Karpas-422 (cell line): Measurements from ENCODE around the gene SNTG2. TPM values are rescaled to one million over a fixed set of nuclear protein-coding genes. Genes with fewer than 3 reads are reported as not detected.
A peak's percentile ranks its signal among the peaks of the same experiment; 100 is the strongest.

Experiments used
- DNase-seq: peaks from one replicate; pipeline ENCODE4 v3.0.0-alpha.2; 2015
- H2AFZ ChIP-seq: fragments of 200-600 bp; sonication (generic); 2 replicates; pipeline ENCODE4 v1.6.1; 2014; ENCODE audit warnings: antibody characterized with exemption, low read length, mixed read lengths
- H3K27ac ChIP-seq: fragments of 200-600 bp; sonication (generic); 2 replicates; pipeline ENCODE4 v1.5.1; 2014; ENCODE audit warnings: mild to moderate bottlenecking, low read length, moderate library complexity
- H3K27me3 ChIP-seq: fragments of 200-600 bp; sonication (generic); 2 replicates; pipeline ENCODE4 v1.6.1; 2014; ENCODE audit warnings: low read length, mixed read lengths
- H3K36me3 ChIP-seq: fragments of 200-600 bp; sonication (generic); 2 replicates; pipeline ENCODE4 v1.6.1; 2014; ENCODE audit warnings: low read length, mixed read lengths; ENCODE audit not compliant: insufficient read depth
- H3K4me1 ChIP-seq: fragments of 200-600 bp; sonication (generic); 2 replicates; pipeline ENCODE4 v1.6.1; 2014; ENCODE audit warnings: mild to moderate bottlenecking, low read length, mixed read lengths
- H3K4me2 ChIP-seq: fragments of 200-600 bp; sonication (generic); 2 replicates; pipeline ENCODE4 v1.6.1; 2014; ENCODE audit warnings: low read length, low read depth, mild to moderate bottlenecking; ENCODE audit not compliant: poor library complexity, severe bottlenecking
- H3K4me3 ChIP-seq: fragments of 200-600 bp; sonication (generic); 2 replicates; pipeline ENCODE4 v1.5.1; 2014; ENCODE audit warnings: mild to moderate bottlenecking, antibody characterized with exemption, low read length, mixed read lengths
- H3K79me2 ChIP-seq: fragments of 200-600 bp; sonication (generic); 2 replicates; pipeline ENCODE4 v1.6.1; 2014; ENCODE audit warnings: mild to moderate bottlenecking, low read length, mixed read lengths
- H3K9ac ChIP-seq: fragments of 200-600 bp; sonication (generic); 2 replicates; pipeline ENCODE4 v1.6.0; 2014; ENCODE audit warnings: low read length
- H3K9me2 ChIP-seq: fragments of 200-600 bp; sonication (generic), shearing (Covaris generic); replicated peaks from 2 replicates; pipeline ENCODE4 v1.6.0; 2014; ENCODE audit warnings: mild to moderate bottlenecking, low read length, moderate library complexity; ENCODE audit not compliant: insufficient read depth
- H3K9me3 ChIP-seq: fragments of 300-700, 200-600 bp; sonication (generic); 2 replicates; pipeline ENCODE4 v1.6.1; 2014; ENCODE audit warnings: low read length, mixed read lengths
- H4K20me1 ChIP-seq: fragments of 200-600 bp; sonication (generic); 2 replicates; pipeline ENCODE4 v1.6.1; 2014; ENCODE audit warnings: mild to moderate bottlenecking, antibody characterized with exemption, low read length, low read depth; ENCODE audit not compliant: insufficient read depth
- total RNA-seq: library from RNA; depleted of rRNA; stranded (reverse); fragments of >200 nt; shearing (Covaris generic); gene quantifications from 2 replicates; pipeline ENCODE4 v1.2.3, GENCODE V29; 2014; ENCODE audit warnings: low replicate concordance

Gene SNTG2
- total RNA-seq, 1 experiment from 2014 or later, result not detected

DNA sequence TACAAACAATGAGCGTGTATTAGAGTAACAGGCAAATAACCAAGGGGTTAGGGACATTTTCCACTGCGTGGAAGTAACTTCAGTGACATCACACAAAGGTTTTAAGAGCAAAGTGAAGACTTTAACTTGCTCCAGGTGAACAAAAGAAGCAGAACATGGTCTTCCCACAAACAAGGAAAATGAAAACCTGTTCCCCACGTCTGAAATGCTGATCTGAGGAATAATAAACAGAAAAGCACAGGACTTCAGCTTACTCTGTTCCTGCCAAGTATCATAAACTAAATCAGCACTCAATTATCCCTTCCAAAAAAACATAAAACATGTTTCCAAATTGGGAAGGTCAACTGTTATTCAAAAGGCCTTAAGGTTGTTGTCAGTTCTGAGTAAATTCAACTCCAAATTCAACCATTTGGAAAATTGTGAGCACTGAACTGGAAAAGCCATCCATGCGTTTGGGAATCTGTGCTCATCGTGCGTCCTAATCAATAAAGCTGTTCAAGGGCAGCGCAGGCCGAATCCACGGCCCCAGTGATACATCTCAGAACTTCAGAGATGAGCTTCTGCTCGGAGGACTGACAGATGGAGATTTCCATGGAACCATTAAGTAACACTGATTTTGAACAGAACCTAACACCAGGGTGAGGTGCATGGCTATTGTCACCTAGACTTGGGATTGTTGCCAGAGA lies 7.7 kb upstream of the SNTG2 start:
- Histone ChIP-seq H3K9me3 (no peaks in the 10 kb centered on the region), H3K9me2 (no peaks in the 10 kb centered on the region), H3K4me1 (peaks cover 15% of the 10 kb centered on the region), H3K79me2 (no peaks in the 10 kb centered on the region), H3K27ac (no peak overlapping the region), H3K27me3 (no peaks in the 10 kb centered on the region), H3K4me3 (no peak overlapping the region), H4K20me1 (no peaks in the 10 kb centered on the region), H2AFZ (no peak overlapping the region), H3K36me3 (no peaks in the 10 kb centered on the region), H3K4me2 (no peak overlapping the region), H3K9ac (no peak overlapping the region)
- no peak for DNase-seq

DNA sequence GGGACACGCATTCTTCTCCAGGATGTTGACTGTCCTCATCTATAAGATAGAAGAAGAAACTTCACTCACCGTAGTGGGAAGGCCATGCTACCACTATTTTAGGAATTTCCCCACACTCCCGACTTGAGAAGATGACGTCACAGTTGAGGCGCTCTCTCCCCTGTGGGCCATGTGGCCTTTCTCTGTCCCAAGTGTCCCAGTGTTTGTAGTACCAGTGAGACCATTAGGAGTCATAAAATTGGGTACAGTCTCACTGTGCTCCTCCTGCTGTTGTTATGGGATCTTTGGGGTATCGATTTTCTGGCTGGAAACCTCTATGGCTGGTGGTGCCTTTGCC lies 7.2 kb upstream of the SNTG2 start:
- Histone ChIP-seq H3K4me1 (peaks cover 15% of the 10 kb centered on the region), H3K9ac (no peak overlapping the region), H3K4me3 (no peak overlapping the region), H3K36me3 (no peaks in the 10 kb centered on the region), H2AFZ (no peak overlapping the region), H3K79me2 (no peaks in the 10 kb centered on the region), H3K4me2 (no peak overlapping the region), H3K9me2 (no peaks in the 10 kb centered on the region), H3K27ac (no peak overlapping the region), H4K20me1 (no peaks in the 10 kb centered on the region), H3K27me3 (no peaks in the 10 kb centered on the region), H3K9me3 (no peaks in the 10 kb centered on the region)
- DNase-seq, result no peak

- DNase-seq, result peak; percentile 53
- Histone ChIP-seq H3K9me3 (no peaks in the 10 kb centered on the region), H3K9ac (no peak overlapping the region), H3K79me2 (no peaks in the 10 kb centered on the region), H3K4me2 (no peak overlapping the region), H3K4me1 (peaks cover 15% of the 10 kb centered on the region), H2AFZ (no peak overlapping the region), H3K4me3 (no peak overlapping the region), H3K36me3 (no peaks in the 10 kb centered on the region), H3K9me2 (no peaks in the 10 kb centered on the region), H3K27ac (no peak overlapping the region), H4K20me1 (no peaks in the 10 kb centered on the region), H3K27me3 (no peaks in the 10 kb centered on the region)
Measured at GRCh38 chr2:943821-944220, 6.8 kb upstream of the SNTG2 start.

DNA sequence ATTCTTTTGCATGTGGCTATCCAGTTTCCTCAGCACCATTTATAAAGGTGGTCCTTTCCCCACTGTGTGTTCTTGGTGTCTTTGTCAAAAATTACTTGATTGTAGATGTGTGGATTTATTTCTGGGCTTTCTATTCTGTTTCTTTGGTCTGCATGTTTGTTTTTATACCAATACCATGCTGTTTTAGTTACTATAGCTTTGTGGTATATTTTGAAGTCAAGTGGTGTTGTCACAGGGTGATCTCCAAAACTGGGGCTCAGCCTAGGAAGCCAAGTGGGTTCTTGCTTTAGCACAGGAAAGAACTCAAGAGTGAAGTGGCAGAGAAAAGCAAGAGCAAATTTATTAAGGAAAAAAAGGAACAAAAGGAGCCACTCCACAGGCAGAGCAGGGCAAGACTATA lies 6.0 kb upstream of the SNTG2 start:
- H3K27ac ChIP-seq, result no peak overlapping the region

DNA sequence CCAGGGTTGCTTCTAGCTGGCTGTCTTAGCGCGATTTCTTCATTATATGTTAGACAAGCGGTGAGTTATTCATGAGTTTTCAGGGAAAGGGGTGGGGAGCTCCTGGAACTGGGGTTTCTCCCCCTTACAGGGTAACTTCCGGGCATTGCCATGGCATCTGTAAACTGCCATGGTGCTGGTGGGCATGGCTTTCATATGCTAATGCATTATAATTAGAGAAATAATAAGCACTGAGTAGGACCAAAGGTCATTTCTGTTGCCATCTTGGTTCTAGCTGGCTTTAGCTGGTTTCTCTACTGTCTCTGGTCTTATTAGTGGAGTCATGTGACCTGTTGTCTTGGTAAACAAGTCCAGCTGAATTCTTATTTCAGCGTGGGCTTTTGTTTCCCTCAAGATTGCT lies 5.5 kb upstream of the SNTG2 start:
- Histone ChIP-seq H3K9me2 (no peaks in the 10 kb centered on the region), H3K36me3 (no peaks in the 10 kb centered on the region), H2AFZ (no peak overlapping the region), H3K27ac (no peak overlapping the region), H3K4me2 (no peak overlapping the region), H3K9me3 (no peaks in the 10 kb centered on the region), H3K4me3 (no peak overlapping the region), H3K4me1 (peaks cover 15% of the 10 kb centered on the region), H4K20me1 (no peaks in the 10 kb centered on the region), H3K79me2 (no peaks in the 10 kb centered on the region), H3K27me3 (no peaks in the 10 kb centered on the region), H3K9ac (no peak overlapping the region)
- no peak for DNase-seq

More for the DNA sequence above, 6.0 kb upstream of the SNTG2 start:
- Histone ChIP-seq H3K4me2 (no peak overlapping the region), H3K9me3 (no peaks in the 10 kb centered on the region), H3K36me3 (no peaks in the 10 kb centered on the region), H4K20me1 (no peaks in the 10 kb centered on the region), H3K79me2 (no peaks in the 10 kb centered on the region), H2AFZ (no peak overlapping the region), H3K27me3 (no peaks in the 10 kb centered on the region), H3K4me1 (peaks cover 15% of the 10 kb centered on the region), H3K9ac (no peak overlapping the region), H3K9me2 (no peaks in the 10 kb centered on the region), H3K4me3 (no peak overlapping the region)
- no peak for DNase-seq

- DNase-seq, result no peak
- no peaks in the 10 kb centered on the region for H3K9me2 ChIP-seq
- H3K27me3 ChIP-seq, result no peaks in the 10 kb centered on the region
- H3K4me1 ChIP-seq, result peaks cover 15% of the 10 kb centered on the region
- H3K4me3 ChIP-seq, result peak overlapping the region; percentile 22; the same call in 1 of the 2 replicates
- no peaks in the 10 kb centered on the region for H3K79me2 ChIP-seq
- H2AFZ ChIP-seq, result peak overlapping the region; percentile 14; the same call in 1 of the 2 replicates
- no peak overlapping the region for H3K27ac ChIP-seq
- peak overlapping the region; percentile 42 for H3K4me2 ChIP-seq
- H3K36me3 ChIP-seq, result no peaks in the 10 kb centered on the region
- no peaks in the 10 kb centered on the region for H3K9me3 ChIP-seq
- peak overlapping the region; percentile 34; the same call in 1 of the 2 replicates for H3K9ac ChIP-seq
- H4K20me1 ChIP-seq, result no peaks in the 10 kb centered on the region
Measured at GRCh38 chr2:946073-946948, 4.3 kb upstream of the SNTG2 start.

DNA sequence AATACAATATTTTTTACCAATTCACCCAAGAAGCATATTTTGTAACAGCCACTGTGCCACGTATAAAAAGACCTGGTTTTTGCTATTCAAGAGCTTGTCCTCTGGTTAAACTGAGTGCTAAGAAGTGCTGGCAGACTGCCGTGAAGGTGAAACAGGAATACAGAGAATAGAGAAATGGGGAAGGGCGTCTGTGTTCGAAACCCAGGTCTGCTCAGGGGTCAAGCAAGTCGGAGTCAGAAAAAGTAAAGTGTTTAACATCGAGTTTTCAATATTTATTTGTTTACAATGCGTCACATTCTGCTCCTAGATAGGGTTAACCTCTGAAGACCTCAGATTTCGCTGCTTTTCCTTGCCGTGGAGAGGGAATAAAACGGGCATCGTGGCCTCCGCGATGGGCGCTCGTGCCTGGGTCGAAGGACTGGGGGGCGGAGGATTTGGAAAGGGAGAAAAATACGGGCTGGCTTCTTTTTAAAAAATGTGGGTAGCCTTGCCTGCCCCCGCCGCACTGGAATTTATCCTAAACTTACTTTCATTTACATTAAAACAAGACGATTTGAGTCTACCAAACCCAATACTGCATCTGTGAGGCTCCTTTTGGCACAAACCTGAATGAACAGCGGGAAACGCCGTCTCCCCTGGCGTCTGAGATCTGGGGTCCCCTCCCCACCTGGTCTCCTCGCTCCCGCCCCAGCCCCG lies 1.1 kb upstream of the SNTG2 start:
- Histone ChIP-seq H3K4me3 (no peak overlapping the region), H3K36me3 (no peaks in the 10 kb centered on the region), H2AFZ (no peak overlapping the region), H3K9ac (no peak overlapping the region), H3K4me2 (no peak overlapping the region), H3K9me2 (no peaks in the 10 kb centered on the region), H3K9me3 (no peaks in the 10 kb centered on the region), H3K4me1 (peaks cover 13% of the 10 kb centered on the region), H3K27me3 (no peaks in the 10 kb centered on the region), H3K27ac (no peak overlapping the region), H4K20me1 (no peaks in the 10 kb centered on the region), H3K79me2 (no peaks in the 10 kb centered on the region)
- DNase-seq, result no peak
